Fibroblast of skin of left biceps (primary cell): Measurements from ENCODE around the gene ADD3.

Source experiments
- DNase-seq, 2 experiments: peaks; one replicate each; pipeline ENCODE4 v3.0.0-alpha.2; 2013; ENCODE audit warnings: low read depth in 2 of 2

Gene ADD3, protein sequence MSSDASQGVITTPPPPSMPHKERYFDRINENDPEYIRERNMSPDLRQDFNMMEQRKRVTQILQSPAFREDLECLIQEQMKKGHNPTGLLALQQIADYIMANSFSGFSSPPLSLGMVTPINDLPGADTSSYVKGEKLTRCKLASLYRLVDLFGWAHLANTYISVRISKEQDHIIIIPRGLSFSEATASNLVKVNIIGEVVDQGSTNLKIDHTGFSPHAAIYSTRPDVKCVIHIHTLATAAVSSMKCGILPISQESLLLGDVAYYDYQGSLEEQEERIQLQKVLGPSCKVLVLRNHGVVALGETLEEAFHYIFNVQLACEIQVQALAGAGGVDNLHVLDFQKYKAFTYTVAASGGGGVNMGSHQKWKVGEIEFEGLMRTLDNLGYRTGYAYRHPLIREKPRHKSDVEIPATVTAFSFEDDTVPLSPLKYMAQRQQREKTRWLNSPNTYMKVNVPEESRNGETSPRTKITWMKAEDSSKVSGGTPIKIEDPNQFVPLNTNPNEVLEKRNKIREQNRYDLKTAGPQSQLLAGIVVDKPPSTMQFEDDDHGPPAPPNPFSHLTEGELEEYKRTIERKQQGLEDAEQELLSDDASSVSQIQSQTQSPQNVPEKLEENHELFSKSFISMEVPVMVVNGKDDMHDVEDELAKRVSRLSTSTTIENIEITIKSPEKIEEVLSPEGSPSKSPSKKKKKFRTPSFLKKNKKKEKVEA

DNA sequence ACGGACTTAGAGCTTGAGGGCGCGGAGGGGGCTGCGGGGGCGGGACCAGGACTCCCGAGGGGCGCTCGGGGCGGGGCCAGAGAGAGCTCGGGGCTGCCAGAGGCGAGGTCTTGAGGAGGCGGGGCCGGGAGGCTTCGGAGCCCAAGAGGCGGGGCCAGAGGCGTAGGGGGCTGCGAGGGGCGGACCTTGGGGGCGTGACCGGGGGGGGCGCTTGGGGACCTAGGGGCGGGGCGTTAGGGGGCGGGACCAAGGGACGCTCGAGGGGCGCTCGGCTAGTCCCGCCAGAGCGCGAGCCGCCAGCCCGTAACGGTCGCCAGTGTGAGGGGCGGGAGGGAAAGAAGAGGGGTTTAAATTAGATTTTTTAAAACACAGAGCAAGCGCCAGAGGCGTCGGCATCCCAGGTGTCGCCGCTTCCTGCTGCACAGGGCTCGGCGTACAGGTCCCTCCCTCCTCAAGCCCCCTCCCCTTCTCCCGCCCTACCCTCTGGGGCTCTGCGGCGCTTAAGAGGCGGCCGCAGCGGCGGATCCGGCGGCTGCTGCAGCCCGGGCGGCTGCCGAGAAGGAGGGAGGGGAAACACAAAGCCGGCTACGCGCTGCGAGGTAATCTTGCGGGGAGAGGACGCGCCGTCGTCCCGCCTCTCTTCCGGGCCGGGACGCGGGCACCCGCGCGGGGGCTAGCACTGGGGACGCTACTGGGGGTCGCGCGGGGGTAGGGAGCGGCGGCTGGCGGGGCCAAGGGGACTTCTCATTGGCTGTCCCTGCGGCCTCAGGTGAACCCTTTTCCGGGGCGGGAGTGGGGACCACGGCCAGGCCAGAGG, at the start of gene ADD3:
TSS of gene ADD3 (plus strand) at position 284 of the 817 bp plus-strand sequence. CDS start 92,670 bp downstream, outside the sequence.
- DNase-seq: peak; percentile 93 to 94

DNA sequence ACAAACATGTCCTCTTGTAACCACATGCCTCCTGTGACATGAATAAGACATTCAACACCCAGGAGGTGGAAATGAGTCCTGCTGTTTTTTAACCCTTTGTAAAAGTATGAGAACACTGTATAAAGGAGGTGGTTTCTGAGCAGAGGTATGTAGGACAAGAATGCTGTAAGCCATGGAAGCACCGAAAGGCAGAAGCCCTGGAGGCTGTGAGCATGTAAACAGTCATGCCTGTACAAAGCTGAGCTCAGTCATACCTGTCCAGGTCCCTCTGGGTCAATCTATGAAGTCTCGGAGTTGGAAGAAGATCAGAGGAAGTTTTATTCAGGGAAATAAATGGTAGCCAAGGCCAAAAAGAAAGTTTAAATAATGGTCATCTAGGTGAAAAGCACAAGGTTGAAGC, 49.7 kb upstream of the ADD3 start:
- no peak for DNase-seq

GRCh38 chr10:109959259-109960145, 48.3 kb upstream of the ADD3 start:
- DNase-seq: no peak

DNA sequence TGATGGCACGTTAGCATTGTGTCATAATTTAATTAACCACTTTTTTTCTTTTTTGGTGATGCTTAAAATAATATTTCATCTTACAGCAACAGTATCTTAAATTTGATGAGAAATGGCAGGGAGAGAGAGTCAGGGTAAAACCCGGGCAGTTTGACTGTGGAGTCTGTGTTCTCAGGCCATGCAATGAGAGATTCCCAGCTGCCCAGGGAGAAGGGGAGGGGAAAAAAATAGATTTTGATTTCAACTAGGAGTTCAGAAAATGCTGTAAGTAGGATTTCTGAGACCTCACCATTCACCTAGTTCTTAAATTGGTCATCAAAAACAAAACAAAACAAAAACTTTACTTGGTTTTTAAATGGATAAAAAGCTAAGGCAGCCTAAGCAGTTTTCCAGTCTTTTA, 47.1 kb upstream of the ADD3 start:
- DNase-seq: no peak

- no peak for DNase-seq
Measured at GRCh38 chr10:109961174-109962001, 46.4 kb upstream of the ADD3 start.

GRCh38 chr10:109962247-109962646, 45.5 kb upstream of the ADD3 start:
- no peak for DNase-seq

DNA sequence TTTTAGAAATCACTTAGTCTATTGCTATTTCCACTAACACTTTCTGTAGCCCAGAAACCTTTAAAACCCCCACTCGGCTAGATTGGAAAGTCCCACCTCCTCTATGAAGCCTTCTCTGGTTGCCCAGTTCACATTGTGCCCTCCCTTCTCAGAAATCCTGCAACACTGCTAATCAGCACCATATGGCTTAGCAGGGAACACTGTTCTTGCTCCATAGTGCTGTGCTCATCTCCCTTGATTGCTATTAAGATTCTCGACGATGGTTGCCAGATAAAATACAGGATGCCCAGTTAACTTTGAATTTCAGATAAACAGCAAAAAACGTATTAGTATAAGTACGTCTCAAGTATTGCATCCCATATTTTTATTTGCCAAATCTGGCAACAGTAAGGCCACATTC, 44.3 kb upstream of the ADD3 start:
- DNase-seq: no peak

DNA sequence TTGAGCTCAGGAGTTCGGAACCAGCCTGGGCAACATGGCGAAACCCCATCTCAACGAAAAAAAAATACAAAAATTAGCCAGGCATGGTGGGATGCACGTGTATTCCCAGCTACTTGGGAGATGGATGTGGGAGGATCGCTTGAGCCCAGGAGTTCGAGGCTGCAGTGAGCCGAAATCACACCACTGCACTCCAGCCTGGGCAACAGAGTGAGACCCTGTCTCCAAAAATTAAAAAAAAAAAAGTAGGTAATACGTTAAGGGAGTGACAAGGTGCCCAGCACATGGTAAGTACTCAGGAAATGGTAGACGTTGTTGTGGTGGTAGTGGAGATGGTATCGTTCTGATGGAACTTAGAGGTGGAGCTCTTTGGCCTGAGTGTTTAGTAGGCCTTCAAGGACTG, 43.5 kb upstream of the ADD3 start:
- no peak for DNase-seq

GRCh38 chr10:109966961-109967738, 40.6 kb upstream of the ADD3 start:
- DNase-seq: no peak

DNA sequence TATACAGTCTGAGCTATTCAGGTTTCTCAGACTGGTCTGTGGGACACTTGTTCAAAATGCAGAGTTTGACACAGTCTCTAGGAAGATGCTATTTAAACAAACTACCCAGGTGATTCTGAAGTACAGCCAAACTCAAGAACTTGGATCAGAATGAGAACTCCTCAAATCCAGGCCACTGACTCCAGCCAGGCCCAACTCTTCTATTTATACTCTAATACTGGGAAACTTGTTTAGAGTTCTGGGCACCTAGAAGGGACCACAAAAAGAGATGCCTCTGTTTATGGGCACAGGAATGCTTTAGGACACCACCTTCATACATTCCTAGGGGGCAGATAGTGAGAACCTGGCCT, 40.1 kb upstream of the ADD3 start:
- DNase-seq: no peak

- no peak for DNase-seq
Measured at GRCh38 chr10:109968953-109969759, 38.6 kb upstream of the ADD3 start.

- no peak for DNase-seq
Measured at GRCh38 chr10:109969760-109970346, 37.9 kb upstream of the ADD3 start.

DNA sequence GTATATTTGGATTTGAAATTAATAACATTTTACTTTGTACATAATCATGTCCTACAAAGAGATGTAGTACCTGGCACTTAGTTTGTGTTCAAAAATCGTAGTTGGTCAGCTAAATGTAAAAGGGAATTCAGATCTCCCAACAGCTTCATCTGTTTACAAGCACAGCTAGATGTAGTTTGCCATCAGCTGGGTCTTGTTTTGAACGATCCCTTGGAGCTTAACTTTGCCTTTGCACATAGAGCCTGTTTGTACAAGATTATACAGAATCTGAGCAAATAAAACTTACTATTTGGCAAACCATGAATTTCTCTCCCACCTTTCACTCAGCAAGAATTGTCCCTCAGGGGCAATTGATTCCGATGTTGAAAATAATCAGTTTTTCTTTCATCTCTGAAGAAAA, 36.1 kb upstream of the ADD3 start:
- no peak for DNase-seq

- DNase-seq: no peak
Measured at GRCh38 chr10:109972372-109973001, 35.3 kb upstream of the ADD3 start.

- no peak for DNase-seq
Measured at GRCh38 chr10:109973326-109973829, 34.4 kb upstream of the ADD3 start.

- no peak for DNase-seq
Measured at GRCh38 chr10:109974504-109975191, 33.1 kb upstream of the ADD3 start.
